Gastroesophageal sphincter (tissue), 3 donors: ENCODE measurements around the gene TMEM240.

Experiments
- POLR2A ChIP-seq, 2 donors: fragments of 450-650 bp; IDR thresholded peaks; one replicate each; pipeline ENCODE4 v1.6.1; 2017; ENCODE audit warnings: antibody characterized with exemption in 2 of 2, mild to moderate bottlenecking in 2 of 2, moderate library complexity in 1 of 2
- TF ChIP-seq, protein P1 (sequence below), 4 experiments: fragments of 200-600 bp in 2 of 4; fragments of 450-650 bp in 2 of 4; sonication (generic) in 1 of 4; IDR thresholded peaks; one replicate each; pipeline ENCODE4 v1.5.1; 2017 to 2019; ENCODE audit warnings: antibody characterized with exemption in 4 of 4, mild to moderate bottlenecking in 2 of 4, moderate library complexity in 2 of 4

- no peak for TF ChIP-seq POLR2A (IDR thresholded peaks at IDR 0.05)
- TF ChIP-seq, protein P1, sequence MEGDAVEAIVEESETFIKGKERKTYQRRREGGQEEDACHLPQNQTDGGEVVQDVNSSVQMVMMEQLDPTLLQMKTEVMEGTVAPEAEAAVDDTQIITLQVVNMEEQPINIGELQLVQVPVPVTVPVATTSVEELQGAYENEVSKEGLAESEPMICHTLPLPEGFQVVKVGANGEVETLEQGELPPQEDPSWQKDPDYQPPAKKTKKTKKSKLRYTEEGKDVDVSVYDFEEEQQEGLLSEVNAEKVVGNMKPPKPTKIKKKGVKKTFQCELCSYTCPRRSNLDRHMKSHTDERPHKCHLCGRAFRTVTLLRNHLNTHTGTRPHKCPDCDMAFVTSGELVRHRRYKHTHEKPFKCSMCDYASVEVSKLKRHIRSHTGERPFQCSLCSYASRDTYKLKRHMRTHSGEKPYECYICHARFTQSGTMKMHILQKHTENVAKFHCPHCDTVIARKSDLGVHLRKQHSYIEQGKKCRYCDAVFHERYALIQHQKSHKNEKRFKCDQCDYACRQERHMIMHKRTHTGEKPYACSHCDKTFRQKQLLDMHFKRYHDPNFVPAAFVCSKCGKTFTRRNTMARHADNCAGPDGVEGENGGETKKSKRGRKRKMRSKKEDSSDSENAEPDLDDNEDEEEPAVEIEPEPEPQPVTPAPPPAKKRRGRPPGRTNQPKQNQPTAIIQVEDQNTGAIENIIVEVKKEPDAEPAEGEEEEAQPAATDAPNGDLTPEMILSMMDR (IDR thresholded peaks at IDR 0.05): no peak
Measured at GRCh38 chr1:1564268-1564667, 23.8 kb upstream of the TMEM240 start.
